Measurements from ENCODE around the gene ATXN3L. TPM values are rescaled to one million over a fixed set of nuclear protein-coding genes. Genes with fewer than 3 reads are reported as not detected.

Gene ATXN3L
- total RNA-seq, 1 donor from 2014 or later = not detected

DNA sequence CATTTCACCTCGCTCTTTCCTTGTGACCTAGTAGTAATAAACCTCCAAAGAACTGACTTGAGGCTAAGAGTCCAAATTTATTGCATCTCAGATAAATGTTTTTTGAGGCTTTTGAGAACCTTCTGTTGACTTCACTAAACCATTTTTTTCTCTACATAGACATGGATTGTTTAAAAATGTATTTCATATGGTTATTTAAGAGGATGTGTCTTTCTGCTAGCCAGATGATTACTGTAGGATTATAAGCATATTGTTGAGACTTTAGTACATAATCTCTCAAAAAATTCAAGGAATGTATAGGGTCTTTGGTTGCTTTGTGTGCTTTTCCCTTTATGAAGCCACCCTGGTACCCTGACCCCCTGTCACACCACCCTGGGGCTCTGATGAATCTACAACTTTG, 44.8 kb downstream of the ATXN3L start:
- intact Hi-C loops (cut with DNase I) = no loop called here
- DNase-seq (ENCODE audit: low spot score) = no peak

GRCh38 chrX:13272426-13272825, 47.4 kb downstream of the ATXN3L start:
- intact Hi-C loops (cut with DNase I) = no loop called here
- DNase-seq (ENCODE audit: low spot score) = no peak

GRCh38 chrX:13271511-13271910, 48.3 kb downstream of the ATXN3L start:
- intact Hi-C loops (cut with DNase I) = no loop called here
- DNase-seq (ENCODE audit: low spot score) = no peak

- intact Hi-C loops (cut with DNase I) = no loop called here
- DNase-seq (ENCODE audit: low spot score) = no peak
Measured at GRCh38 chrX:13270360-13270759, 49.5 kb downstream of the ATXN3L start.

DNA sequence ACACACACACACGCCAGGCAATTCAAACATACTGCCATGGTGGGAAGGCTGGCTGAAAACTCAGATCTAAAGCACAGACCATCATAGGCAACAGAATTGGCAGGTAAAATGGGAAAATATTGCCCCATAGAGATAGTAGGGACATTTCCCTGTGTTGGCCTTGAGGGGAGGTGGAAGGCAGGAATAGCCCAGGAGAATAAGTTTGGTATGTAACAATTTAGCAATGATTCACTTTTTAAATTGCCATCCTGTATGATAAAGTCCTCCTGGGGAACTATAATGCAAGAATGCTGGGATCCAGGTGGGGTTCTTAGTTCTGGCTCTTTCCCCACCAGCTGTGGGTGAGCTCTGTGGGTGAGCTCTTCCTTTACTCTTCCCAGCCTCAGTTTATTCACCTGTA, 51.0 kb downstream of the ATXN3L start:
- no peak for DNase-seq (ENCODE audit: low spot score)
- intact Hi-C loops (cut with DNase I) = no loop called here

Other genes with a start within 250 kb of the ATXN3L start
- gene EGFL6, start 249.5 kb upstream of the ATXN3L start, total RNA-seq = 0.24 TPM